ENCODE measurements around the gene CMTM4.

DNA sequence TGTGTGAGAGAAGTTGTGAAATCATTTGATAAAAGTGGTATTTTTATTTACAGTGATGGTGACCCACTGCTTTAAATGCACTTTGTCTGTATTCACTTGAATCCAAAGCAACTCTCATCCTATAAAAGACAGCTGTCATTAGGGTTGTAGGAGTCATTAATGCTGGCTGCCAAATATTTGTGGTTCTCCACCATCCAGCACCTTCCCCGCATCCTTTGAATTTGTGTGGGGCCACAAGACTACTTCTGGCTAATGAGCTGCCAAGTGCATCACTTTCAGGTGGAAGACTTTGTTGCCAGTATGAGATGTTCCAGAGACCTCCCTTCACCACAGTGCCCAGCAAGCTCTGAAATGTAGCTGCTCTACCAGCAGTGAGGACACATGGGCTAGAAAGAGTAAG, 48.7 kb downstream of the CMTM4 start:
- no peak for TF ChIP-seq POLR2AphosphoS5 (IDR thresholded peaks at IDR 0.05; ENCODE audit: borderline replicate concordance, low read depth, low read length)
- no peak for TF ChIP-seq EZH2 (IDR thresholded peaks at IDR 0.05)
- TF ChIP-seq FOXP2 (optimal IDR thresholded peaks at IDR 0.05; ENCODE audit: control extremely low read depth, extremely low read length, insufficient read depth) = no peak

Measured in SK-N-MC (cell line).